Activated CD8-positive, alpha-beta memory T cell treated with anti-CD3 and anti-CD28 coated beads for 36 hours (primary cell): ENCODE measurements around the gene MEGF6. TPM values are rescaled to one million over a fixed set of nuclear protein-coding genes. Genes with fewer than 3 reads are reported as not detected.

Source experiments
- CTCF ChIA-PET: fragments of 350-600 bp; sonication (Branson Sonifier 250); formaldehyde crosslinking; loops from one replicate; lab custom pipeline; 2021; ENCODE audit warnings: antibody characterized with exemption; lab: Charles Lee
- POLR2A ChIA-PET: fragments of 350-600 bp; sonication (Branson Sonifier 250); formaldehyde crosslinking; loops from one replicate; lab custom pipeline; 2021; ENCODE audit warnings: antibody characterized with exemption; lab: Charles Lee
- total RNA-seq, 2 experiments: library from RNA; stranded (reverse); gene quantifications; one replicate each; pipeline ENCODE4 v1.2.3, GENCODE V29; 2021

MEGF6 gene
- total RNA-seq, 2 experiments from 2014 or later = 1.3 to 1.6 TPM

DNA sequence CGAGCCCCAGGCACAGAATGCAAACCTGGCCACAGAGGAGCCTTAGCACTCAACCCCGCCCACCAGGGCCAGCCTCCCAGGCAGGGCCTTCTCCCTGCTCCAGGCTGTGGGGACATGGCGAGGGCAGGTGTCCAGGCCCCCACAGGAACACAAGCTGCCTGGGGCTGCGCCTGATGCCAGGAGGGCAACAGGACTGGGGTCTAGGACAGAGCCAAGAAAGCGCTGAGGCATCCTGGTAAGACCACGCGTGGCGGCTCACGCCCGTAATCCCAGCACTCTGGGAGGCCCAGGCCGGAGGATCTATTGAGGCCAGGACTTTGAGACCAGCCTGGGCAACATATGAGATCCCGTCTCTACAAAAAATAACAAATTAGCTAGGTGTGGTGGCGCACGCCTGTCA, 59.1 kb downstream of the MEGF6 start:
- ChIA-PET CTCF (interaction anchor here (0.5 kb wide), 1 partner anchor 1439 kb away, joined by 3 read pairs; no protein-coding TSS in a partner anchor), POLR2A (no interaction called here)

DNA sequence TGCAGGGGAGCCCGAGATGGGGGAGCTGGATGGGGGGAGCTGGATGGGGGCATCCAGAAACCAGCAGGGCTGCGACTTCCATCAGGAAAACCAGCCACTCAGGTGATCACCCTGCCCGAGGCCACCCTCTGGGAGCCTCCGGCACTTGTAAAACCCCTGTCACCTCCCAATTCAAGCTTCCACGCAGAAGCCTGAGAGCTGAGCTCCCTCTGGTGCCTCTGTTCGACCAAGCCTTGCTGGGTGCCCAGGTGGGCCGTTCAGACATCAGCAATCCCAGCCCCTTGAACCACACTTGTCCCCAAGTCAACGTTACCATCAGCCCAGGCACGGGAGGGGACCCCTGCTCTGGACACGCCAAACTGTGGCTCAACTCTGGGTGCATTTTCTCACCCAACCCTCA, 59.6 kb downstream of the MEGF6 start:
- ChIA-PET CTCF (no interaction called here), POLR2A (no interaction called here)

DNA sequence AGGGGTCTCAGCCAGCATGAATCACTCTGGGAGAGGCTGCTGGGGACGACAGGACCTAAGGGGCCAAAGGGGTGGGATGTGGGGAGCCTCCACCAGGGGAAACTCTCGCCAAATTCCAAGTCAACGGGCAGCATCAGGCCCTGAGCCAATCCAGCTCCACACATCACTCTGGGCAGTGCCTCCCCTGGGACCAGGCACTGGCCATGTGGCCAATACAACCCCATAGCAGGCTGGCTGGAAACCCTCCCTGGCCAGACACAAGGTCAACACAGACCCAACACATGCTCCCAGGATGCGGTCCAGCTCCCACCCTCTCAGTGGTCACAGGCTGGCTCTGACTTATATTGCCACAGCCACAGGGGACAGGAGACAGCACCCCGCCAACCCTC, 60.0 kb downstream of the MEGF6 start:
- CTCF ChIA-PET = interaction anchor here (1.0 kb wide), 1 partner anchor 60 kb away, joined by 4 read pairs; no protein-coding TSS in a partner anchor

DNA sequence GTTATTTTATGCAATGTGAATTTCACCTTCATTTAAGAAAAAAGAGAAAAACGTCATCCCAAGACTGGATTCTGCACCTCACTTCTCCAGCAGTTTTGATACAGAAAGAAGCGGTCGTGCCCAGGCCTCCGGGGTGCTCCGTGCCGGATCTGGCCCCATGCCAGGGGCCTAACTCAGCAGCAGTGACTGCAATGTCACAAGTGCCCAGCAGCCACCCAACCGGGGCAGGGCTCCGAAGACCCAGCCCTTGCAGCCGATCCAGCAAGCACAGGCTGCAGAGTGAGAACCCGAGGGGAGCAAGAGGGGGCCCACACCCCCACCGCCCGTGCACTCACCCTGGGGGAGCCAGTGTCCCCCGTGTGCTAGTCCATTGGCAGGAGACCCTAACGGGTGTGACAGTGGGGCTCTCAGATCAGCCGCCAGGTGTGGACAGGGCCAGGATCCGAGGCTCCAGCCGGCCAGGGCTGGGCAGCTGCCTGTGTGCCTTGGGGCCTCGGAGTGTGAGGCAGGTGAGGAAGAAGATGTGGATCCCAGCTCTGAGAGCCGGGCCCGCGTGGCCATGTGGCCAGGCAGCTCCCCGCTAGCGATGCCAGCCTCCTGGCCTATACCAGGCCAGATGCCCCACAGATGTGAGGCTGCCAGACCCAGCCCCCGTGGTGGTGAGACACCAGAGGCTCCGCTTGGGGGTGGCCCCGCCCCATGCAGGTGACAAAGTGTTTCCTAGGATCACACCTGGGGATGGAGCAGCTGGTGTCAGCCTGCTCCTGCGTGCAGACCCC, 60.6 kb downstream of the MEGF6 start:
- ChIA-PET CTCF (interaction anchor here (1.0 kb wide), 1 partner anchor 60 kb away, joined by 4 read pairs; no protein-coding TSS in a partner anchor), POLR2A (no interaction called here)

More for the DNA sequence above, 60.0 kb downstream of the MEGF6 start:
- POLR2A ChIA-PET = no interaction called here

DNA sequence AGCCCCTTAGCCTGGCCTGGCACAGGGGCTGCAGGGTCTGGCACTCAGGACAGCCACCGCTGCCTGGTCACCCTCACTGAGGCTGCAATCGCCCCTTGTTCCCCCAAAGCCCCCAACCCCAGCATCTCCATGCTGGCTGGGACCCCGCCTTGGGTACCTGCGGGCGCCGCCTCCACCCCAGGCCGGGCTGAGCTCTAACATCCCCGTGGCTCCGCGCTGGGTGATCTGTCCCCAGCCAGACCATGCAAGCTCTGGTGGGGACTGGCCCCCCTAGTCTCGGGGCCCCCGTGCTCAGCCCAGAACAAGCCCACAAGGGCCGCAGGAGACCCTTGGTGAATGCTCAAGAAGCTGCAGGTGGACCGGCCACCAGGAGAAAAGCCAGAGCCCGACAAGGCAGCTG, 62.4 kb downstream of the MEGF6 start:
- ChIA-PET POLR2A (no interaction called here), CTCF (no interaction called here)

DNA sequence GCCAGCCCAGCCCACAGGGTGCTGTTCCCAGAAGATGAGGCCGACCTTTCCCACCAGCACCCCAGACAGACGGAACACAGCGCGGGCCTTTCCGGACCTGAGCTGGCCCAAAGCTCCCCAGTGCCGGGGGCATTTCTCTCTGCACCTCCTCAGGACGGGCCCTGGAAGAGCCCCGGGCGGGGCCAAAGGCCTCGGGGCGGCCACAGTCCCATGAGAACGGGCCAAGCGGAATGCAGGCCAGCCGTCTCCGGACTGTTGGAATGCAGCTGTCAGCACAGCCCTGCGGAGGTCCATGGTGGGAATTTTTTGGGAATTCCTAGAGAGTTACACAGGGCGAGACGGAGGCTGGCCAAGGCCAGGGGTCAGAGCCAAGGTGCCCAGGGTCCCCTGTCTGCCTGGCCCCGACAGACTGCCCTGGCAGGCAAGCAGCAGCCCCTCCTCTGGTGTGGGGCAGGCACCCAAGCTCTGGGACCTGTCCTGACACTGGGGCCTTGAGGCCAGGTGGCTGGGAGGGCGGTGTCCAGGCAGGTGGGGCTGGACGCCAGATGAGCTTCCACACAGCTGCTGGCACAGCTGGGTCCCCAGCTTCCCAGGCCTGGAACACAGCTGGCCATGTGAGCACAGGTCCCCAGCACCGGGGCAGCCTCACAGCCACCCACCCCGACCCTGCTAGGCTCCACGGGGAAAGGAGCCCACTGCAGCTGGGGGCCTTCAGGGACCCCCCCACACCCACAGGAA, 63.0 kb downstream of the MEGF6 start:
- ChIA-PET POLR2A (no interaction called here), CTCF (no interaction called here)

DNA sequence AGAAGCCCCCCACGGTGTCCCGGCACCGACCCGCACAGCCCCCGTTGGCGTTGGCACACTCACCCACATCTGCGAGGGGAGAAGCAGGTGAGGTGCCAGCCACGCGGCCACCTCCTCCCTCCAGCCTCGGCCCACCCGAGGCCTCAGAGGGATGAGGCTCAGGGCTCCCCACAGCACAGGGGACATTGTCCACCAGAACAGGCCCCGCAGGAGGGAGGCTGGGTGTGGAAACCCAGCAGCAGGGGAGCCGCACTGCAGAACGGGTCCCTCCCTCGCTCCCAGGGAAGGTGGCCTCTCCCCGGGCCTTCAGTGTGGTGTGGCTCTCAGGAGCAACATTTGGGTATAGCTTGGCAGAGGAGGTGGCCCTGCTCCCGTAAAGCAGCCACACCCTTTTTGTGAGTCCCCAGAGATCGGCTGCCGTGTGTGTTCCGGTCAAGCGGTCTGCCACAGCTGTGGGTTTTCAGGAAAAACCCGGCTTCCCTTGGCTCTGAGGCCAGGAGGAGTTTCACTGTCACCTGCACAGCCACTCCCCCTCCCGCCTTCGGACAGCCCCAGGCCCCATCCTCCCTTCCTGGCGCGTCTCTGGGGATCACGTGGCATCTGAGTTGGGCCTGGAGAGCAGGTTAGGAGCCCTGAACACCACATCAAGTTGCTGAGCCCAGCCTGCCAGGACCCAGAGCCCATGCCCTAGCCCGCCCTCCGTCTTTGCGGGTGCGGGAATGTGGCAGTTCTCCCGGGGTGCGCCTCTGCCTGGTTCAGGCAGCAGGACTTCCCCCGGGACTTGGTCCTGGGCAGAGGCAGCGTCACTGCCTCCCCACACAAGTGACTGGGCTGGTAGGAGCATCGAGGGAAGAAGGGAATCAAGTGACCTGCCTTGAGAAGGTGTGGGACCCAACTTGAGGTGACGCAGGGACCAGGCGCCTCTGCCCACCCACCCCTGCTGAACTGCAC, 64.0 kb downstream of the MEGF6 start:
- ChIA-PET CTCF (interaction anchor here (0.6 kb wide), 1 partner anchor 118 kb away, joined by 3 read pairs; no protein-coding TSS in a partner anchor), POLR2A (no interaction called here)

DNA sequence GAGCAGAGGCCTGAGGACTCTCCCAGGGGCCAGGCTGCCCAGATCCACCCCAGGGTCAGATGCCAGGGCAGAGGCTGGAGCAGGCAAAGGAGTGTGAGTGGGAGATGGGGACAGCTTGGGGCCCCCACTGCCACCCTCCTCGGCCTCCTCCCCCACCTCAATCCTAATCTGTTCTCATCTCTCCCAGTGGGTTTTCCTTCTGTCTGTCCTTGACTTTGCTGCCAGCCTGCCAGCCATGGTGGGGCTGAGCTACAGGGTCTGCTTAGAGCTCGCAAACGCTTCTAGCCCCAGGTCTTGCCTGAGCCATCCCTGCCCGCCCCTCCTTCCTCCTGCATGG, 65.3 kb downstream of the MEGF6 start:
- ChIA-PET CTCF (no interaction called here), POLR2A (no interaction called here)

DNA sequence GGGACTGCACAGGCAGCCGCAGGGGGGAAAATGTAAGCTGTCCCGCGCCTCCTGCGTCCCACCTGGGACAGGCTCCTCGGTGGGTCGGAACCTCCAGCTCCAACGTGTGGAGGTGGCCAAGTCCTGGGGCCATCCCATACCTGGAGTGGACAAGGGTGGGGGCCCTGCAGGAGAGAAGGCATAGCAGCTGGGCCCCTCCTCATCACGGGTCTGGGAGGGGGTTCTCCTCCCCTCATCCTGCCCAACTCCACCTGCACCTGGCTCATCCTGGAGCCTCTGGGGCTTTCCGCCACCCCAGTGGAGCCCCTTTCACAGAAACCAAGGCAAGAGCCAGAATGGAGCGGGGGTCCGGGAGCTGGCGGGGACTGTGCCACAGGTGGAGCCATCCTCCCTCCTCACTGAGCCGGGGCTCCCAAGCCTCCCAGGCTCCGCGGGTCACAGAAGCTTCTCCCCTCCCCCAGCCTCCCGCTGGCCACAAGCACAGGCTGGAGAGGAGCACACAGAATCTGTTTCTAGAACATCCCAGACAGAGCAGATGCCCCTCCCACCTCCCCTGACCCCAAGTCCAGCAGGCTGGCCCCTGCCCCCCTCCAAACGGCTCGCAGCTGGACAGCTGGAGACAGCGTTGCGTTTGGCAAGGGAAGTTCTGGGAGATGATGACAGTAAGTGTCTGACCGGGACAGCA, 65.8 kb downstream of the MEGF6 start:
- ChIA-PET POLR2A (no interaction called here), CTCF (no interaction called here)

DNA sequence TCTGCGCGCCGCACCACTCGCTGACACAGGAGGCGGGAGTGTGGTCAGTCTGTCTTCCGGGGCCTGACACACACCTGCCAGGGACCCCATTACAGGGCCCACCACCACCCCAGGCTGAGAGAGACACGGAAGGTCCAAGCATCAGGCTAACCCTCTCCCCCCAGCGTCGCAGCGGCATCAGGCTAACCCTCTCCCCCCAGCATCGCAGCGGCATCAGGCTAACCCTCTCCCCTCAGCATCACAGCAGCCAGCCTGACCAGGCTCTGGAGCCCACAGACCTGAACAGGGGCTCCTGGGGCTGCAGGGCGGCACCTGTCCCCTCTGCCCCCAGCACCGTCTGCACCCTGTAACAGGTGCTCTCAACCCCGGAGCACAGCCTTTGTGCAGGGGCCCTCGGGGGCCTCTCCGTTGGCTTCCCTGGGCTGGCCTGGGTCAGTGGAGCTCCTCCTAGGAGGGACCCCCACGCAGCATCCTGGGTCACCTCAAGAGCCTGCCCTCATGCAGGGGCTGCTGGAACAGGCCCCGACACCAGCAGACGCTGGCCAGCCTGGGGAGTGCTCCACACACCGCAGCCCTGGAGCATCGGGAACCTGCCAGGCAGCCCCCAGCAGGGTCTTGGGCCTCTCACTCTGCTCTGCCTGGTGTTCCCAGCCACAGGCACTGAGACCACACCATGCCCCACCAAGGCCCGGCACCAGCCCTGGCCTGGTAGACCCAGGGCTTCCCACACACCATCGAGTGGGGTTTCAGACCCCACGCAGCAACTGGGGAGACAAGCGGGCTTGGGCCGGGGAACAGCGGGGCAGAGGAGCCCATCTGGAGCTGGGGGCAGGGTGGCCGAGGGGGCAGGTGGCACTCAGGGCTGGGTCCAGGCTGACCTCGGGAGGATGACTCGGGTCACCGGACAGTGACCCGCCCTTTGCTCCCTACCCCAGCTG, 67.0 kb downstream of the MEGF6 start:
- ChIA-PET POLR2A (no interaction called here), CTCF (no interaction called here)

DNA sequence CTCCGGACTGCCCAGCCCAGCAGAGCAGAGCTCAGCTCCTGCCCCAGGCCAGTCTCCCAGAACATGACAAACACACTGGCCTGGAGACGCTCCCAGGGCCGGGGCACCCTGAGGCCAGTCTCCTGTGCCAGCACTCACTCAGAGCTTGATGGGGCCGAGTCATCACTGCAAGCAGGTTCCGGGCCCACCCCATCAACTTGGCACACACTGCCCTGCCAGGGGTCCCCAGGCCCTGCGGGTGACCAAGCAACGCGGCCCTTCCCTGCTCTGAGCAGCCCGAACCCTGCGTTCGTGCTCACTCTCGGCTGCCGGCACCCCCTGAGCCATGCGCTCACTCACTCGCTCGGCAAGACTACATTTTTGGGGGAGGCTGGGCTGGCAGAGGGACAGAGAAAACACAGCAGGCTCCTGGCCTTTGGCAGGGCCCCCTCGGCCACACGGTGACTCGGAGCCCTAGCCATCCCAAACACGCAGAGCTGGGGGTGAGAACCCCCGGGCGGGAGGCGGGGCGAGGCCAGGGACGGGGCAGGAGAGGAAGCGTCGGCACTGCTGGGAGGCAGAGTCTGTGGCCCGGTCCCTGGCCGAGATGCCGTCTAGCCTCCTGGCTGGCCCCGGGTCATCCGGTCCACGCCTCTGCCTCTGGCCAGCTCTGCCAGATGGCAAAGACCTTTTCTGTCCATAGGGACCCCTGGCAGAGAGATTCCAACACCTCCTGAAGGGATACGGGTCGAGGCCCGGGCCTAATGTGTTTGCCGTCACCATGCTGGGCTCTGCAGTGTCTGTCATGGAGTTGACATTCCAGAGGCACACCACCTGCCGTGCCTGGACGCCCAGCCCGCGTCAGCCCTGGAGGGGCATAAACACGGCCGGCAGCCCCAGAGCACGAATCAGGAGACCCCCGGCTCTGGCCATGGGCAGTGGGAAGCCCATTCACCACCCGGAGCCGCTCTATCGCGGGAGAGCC, 68.0 kb downstream of the MEGF6 start:
- POLR2A ChIA-PET = no interaction called here
- CTCF ChIA-PET = interaction anchor here (1.1 kb wide), 1 partner anchor 52 kb away, joined by 3 read pairs; no protein-coding TSS in a partner anchor

DNA sequence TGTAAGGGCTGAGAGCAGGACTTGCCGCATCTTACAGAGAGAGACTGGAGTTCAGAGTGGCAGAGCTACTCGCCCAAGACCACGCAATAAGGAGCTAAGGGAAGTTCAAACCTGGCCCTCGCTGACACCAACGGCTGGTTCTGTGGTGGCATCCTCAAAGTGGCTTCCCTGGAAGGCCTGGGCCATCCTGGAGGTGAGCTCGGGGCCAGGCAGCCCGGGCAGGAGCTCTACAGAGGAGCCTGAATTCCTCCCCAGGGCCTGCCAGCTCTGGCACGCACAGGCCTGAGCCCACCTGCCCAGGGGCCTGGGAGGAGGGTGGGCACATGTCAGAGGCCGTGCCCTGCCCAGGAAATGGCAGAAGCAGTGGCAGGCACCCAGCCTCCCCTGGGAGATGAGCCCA, 68.6 kb downstream of the MEGF6 start:
- CTCF ChIA-PET = interaction anchor here (1.1 kb wide), 1 partner anchor 52 kb away, joined by 3 read pairs; no protein-coding TSS in a partner anchor
- POLR2A ChIA-PET = no interaction called here

DNA sequence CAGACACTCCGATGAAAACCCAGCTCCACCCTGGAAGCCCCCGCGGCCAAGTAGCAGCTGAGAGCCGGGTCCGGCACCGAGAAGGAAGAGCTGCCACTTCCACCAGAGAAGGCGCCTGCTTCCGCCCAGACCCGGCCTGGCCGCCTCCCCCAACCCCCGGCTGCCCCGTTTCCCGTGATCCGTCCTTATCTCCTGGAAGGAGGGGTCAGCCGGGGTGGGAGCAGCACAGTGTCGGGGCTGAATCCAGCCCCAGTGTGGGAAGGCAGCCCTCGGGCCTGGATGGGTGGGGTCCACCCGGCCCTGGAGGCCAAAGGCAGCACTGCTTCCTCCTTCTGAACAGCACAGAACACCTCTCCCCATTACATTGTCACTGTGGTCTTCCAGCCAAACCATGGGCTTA, 69.4 kb downstream of the MEGF6 start:
- ChIA-PET CTCF (no interaction called here), POLR2A (no interaction called here)

DNA sequence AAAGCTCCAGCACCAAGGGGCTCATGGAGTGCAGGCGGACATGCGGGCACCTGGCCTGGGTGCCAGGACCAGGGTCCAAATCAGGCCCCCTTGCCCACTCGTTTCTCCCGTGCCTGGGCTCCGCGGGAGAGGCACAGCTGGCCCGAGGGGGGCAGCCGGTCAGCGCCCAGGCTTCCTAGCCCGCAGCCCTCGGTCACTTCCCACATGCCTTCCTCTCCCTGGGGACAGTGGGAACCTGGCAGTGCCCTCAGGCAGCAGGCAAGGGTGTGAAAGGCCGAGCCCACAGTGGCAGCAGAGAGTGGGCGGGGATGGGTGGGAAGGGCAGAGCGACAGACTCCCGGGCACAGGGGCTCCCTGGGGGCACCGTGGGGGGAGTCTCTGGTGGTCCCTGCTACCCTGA, 69.8 kb downstream of the MEGF6 start:
- ChIA-PET POLR2A (no interaction called here), CTCF (no interaction called here)

DNA sequence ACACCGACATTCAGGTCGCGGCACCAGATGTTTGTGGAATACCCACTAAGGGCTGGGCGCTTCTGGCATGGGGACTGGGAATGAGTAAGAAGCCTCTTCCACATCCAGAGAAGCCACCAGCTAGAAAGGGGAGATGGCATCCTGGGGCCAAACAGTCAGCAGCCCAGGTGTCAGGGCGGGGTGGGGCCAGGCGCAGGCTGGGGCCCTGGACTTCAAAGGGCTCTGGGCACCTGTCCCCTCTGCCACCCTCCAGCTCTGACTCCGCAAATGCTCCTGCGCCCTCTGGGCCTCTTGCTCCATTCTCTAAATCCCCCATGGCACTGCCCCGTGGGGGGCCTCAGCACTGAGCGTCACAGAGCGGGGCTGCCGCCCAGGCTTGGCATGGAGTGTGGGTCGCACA, 70.4 kb downstream of the MEGF6 start:
- CTCF ChIA-PET = no interaction called here
- POLR2A ChIA-PET = no interaction called here

DNA sequence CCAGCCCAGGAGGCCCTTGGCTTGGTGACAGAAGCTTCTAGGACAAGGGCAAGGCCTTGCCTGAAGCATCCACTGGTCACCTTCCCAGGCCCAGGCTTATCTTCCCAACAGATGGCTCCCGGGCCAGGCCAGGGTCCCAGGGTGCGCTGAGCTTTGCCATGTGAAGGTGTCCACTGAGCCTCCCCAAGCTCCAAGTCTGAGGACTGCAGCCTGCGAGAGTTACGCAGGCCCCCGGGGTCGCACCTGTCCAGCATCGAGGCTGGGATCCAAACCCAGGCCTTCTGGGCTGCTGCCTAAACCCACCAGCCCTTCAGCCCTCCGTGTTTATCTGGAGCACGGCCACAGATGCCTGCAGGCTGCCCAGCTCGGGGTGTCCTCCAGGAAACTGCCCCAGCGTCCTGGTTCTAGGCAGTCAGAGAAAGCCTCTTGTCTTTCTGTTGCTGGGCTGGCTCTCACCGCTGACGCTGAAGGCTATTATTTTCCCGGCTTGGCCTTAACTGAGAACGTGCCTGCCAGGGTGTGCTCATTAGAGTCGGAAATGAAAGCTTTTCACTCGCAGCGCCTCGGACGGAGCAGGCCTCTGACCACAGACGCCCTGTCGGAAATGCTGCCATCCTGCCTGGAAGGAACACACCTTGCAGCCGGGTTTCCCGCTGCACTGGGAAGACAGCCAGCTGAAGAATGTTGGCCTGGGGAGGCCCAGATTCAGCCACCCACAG, 71.4 kb downstream of the MEGF6 start:
- ChIA-PET CTCF (no interaction called here), POLR2A (no interaction called here)
